SKM-1 treated with dmso at 0.1 percent for 144 hours (cell line): ENCODE measurements around the gene MAP4K5.
"Not testable (repeated sequence)": the region's sequence is repeated elsewhere in the genome, so short reads cannot be mapped to it uniquely, and the experiment has no call there.

Source experiments
- DNase-seq: peaks from one replicate; lab custom pipeline; 2025; ENCODE audit not compliant: unreplicated experiment; lab: John Stamatoyannopoulos, UW

The MAP4K5 gene

DNA sequence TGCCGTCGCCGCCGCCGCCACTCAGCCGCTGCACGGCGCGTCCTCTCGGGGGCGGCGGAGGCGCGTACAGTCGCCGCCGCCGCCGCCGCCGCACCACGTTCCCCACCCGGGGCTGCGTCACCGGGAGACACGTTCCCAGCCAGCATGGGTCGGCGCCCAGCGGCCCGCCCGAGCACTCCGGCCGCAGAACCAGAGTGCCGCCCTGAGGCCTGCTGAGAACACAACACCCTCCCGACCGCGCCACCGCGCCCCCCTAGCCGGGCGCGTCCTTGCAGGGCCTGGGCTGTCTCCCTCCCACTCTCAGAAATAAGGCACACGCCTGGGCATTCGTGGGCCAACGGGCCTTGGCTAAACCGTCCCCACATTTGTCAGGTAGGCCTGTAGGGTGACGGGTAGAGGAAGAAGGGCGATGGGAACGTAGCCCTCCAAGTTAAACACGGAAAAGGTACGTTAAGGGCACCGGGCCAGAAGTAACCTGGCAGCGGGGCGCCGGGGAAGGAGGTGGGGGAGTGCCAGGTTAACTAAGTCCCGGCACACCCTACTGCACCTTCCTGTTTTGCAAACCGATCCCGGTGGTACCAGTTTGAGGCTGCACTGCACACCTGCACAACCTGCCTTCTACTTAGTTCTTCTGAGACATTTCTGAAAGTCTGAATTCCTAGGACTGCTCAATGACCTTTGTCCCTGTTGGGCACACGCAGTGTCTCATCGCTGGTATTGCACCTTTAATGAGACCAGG, at the start of gene MAP4K5:
Gene MAP4K5, minus strand, starts transcription at position 68 of the 739 bp plus-strand sequence. CDS start 520 bp downstream, outside the sequence.
- peak; percentile 60 for DNase-seq

DNA sequence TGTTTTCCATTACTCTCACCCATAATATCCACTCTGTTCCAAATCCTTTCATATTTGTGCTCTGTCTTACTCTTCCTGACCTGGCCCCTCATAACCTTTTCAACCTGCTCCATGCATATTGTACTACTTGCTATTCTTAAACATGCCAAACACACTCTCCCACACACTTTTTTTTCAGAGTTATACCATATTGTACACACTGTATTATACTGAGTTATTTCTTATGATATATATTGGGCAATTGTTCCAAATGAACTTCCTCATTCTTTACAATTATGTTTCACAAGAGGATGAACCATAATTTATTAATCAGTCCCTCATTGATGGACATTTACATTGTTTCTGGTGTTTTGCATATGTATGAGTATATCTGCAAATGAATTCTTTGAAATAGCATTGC, 46.1 kb upstream of the MAP4K5 start:
- no peak for DNase-seq

DNA sequence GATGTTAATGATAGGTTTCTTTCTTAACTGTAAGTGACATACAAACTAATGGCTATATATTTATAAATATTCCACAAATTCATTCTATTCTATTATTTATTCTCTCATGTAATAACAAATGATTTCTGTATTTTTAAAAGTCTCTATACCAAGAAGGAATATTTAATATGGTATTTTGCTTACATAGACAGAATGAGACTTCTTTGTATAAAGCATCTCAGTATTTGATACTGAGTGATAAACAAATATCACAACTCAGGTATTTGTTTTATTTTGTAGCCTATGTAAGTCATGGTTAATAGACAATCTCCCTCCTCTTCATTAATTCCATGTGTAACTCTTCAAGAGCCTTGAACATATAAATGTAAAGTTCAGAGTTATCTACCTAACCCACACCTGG, 45.6 kb upstream of the MAP4K5 start:
- no peak for DNase-seq

DNA sequence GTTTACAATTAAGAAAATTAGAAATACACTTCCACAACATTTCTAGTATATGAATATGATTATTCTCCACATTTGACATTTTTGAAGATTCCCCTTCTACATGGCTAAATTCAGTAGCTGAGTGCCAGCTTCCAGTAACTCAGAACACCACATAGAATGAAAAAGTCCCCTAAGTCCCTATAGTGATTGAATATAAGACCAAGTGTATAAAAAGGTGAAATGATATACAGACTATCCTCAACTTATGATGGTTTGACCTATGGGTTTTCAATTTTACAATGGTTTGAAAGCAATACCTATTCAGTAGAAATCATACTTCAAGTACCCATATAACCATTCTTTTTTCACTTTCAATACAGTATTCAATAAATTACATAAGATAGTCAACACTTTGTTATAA, 43.4 kb upstream of the MAP4K5 start:
- DNase-seq: no peak

DNA sequence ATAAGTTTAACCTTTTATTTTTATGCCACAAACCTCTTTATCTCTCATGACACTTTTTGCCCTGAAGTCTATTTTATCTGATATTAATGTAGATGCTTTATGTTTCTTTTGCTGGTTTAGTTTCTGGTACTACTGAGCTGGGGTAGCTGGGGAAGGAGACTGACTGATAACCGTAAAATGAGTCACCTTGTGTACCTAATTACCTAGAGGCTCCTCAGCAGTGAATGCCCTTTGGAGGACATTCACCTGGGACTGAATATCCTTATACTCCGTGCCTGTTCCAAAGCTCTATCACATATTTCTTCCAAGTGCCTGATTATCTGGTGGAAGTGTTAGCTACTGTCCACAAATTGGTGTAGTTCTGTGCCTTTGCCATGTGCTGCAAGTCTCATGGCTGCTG, 41.5 kb upstream of the MAP4K5 start:
- no peak for DNase-seq

DNA sequence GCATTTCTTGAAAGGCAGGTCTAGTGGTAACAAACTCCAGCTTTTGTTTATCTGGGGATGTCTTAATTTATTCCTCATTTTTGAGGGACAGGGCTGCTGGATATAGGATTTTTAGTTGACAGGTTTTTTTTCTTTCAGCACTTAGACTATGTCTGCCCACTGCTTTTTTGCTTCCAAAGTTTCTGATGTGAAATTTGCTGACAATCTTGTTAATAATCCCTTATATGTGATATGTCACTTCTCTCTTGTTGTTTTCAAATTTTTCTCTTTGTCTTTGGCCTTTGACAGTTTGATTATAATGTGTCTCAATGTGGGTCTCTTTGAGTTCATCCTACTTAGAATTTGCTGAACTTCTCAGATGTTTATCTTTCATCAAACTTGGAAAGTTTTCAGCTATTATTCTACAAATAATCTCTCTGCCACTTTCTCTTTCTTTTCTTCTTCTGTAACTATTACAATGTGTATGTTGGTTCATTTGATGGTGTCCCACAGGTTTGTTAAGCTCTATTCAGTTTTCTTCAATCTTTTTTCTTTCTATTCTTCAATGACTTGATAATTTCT, 37.4 kb upstream of the MAP4K5 start:
- DNase-seq: no peak

DNA sequence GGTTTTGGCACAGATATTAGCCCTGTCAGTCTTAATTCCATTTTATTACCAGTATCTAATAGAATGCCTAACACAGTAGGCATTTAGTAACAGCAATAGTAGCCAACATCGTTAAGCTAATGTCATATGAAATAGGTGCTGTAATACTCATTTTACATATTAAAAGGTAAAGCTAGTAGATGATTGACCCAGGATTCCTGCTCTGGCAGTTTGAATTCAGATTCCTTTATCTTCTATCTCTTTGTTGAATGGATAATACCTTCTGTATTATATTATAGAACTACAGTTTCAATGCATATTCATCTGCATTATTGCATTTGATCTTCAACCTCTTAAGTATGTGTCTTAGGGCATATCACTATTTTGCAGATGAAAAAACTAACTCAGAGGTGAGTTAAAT, 30.5 kb upstream of the MAP4K5 start:
- no peak for DNase-seq

DNA sequence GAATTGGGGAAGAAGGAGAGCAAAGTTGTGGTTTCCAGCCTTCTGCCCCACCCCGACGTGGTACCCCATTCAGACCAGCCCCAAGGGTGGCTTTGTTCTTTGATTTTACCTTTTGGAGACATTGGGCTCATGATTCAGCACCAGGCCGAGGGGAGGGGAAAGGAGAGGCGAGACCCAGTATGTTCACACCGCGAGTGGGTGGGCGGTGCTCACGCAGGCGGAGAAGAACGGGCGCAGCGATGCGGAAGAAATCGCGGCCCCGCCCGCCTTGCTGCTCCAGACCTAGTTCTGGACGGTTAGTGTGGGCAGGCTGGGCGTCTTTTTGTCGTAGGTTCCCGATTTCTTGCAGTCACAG, 28.5 kb upstream of the MAP4K5 start:
- no peak for DNase-seq

DNA sequence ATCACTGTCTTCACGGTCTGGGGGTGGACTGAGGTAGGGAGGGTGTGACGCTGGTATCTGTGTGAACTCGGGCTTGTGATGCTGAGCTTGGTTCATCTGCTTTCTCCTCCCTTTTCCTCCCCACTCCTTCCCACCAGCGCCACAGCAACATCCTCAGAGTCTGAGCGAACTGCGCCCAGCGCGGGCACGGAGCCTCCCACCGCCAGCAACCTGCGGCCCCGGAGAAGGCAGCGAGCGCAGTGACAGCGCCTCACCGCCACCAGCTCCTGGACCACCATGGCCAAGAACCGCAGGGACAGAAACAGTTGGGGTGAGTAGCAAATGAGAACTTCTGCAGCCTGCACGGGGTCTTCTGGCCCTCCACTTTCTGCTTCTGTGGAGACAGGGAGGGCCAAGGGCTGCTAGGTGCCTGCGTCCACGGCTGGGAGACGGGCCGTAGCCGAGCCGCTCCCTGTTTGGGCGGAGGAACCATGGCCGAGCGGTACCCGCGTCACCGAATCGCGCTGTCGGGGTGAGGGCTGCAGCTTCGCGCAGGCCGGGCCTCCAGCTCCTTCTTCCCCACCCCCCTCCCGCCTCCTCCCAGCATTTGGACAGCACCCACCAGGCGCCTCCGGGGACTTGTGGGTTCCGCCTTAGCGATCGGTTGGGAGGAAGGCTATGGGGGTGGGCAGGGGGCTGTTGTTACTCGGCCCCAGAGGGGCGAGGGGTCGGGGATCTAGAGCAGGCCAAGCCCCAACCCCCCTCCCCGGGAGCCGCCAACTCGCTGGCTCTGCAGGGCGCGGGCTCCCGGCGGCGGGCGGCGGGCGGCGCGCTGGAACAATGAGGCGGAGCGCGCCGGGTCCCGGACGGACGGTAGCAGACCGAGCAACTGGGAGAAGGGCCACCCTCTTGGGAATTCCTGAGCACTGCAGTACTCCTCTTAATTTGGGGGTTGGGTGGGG, 27.9 kb upstream of the MAP4K5 start, which contains the start of gene ATL1:
Gene ATL1, plus strand, starts transcription at position 156 of the 941 bp plus-strand sequence. Its CDS starts 121 bp downstream, at position 277.
- no peak for DNase-seq

DNA sequence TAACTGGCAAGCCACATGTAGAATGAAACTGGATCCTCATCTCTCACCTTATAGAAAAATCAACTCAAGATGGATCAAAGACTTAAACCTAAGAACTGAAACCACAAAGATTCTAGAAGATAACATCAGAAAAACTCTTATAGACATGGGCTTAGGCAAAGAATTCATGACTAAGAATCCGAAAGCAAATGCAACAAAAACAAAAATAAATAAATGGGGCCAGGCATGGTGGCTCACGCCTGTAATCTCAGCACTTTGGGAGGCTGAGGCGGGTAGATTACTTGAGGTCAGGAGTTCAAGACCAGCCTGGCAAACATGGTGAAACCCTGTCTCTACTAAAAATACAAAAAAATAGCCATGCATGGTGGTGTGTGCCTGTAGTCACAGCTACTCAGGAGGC, 20.4 kb upstream of the MAP4K5 start:
- not testable (repeated sequence) for DNase-seq

DNA sequence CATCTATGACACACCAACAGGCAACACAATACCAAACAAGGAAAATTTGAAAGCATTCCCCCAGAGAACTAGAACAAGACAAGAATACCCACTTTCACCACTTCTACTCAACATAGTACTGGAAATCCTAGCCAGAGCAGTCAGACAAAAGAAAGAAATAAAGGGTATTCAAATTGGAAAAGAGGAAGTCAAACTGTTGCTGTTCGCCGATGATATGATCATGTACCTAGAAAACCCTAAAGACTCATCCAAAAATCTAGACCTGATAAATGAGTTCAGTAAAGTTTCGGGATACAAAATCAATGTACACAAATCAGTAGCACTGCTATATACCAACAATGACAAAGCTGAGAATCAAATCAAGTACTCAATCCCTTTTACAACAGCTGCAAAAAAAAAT, 19.5 kb upstream of the MAP4K5 start:
- DNase-seq: no peak

DNA sequence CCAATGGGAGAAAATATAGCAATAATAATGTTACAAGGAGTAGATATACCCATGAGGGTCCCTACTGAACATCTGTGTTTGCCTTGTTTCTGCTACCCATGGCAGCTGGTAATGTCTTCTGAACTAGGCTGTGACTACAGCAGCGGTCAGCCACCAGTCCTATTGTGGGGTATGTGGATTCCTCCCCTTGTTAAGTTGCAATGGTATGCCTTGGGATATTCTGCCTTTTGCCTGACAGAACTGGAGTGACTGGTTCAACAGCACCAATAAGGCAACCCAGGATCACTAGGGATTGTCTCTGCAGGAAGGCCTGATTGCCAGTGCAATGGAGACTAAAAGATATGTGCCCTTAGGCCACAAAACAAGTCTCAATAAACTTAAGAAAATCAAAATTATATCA, 17.9 kb upstream of the MAP4K5 start:
- DNase-seq: no peak

DNA sequence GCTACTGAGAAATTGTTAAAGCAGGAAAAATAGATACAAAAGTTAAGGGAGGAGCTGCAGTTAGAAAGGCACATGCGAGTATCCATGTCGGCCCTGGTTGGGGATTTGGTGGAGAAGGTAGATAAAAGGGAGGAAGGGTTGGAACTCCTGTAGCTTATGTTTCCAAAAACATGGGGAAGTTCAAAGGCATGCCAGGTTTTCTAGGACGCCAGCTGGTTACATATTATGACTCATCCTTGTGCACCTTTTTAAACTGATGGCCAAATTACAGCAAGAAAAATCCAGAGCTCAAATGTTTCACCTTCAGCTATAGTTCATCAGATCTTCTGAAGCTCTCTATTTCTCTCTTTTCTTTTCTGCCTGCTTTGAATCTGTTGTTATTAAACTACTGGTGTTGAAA, 13.2 kb upstream of the MAP4K5 start:
- DNase-seq: no peak

DNA sequence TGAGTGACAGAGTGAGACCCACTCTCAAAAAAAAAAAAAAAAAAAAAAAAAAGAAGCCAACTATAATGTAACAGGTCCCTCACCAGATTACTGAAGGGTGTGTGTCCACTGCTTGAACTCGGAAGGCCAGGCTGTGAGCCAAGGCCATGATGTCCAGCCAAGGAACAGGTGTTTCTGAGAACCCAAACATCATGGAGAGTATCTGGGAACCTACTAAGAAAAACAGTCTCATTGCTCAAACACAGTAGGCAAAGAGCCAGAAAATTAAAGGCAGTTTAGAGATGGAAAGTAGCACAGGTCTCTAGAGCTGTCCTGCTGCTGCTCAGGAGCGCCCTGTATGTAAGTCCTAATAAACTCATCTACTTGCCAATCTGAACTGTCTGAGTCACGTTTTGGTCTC, 12.5 kb upstream of the MAP4K5 start:
- DNase-seq: no peak

DNA sequence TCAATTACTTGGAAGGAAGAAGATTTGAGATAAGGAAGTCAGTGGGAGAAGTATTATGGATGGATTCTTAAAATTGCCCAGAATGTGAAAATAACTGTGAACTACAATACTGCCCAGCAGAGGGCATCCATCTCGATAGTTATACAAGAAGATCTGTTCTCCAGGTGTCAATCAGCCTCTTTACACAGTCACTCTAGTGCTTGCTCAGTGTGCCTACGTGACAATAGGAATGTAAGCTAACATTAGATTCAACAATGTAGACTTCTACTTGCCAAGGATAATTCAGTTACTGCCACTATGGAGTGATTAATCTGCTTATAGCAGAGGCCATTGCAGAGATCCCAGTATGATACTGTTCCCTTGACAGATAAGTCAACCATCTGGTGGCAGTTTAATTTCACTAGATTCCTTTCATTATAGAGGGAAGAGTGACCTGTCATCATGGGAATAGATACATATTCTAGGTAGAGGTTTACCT, 10.6 kb upstream of the MAP4K5 start:
- DNase-seq: no peak

DNA sequence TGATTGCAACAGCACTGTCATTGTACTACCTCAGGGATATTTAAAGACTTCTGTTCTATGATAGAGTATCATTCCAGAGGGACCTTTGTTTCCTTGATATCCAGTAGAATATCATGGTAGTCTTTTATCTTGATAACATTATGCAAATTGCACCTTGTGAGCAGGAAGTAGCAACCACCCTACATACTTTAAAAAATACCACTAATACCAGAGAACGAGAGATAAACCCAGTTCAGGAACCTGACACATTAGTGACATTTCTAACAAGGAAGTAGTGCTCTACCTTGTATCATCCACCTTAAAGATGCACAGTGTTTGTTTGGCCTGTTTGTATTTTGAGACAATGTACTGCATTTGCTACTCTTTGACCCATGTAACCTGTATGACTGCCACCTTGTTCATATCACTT, 8.8 kb upstream of the MAP4K5 start:
- DNase-seq: no peak

DNA sequence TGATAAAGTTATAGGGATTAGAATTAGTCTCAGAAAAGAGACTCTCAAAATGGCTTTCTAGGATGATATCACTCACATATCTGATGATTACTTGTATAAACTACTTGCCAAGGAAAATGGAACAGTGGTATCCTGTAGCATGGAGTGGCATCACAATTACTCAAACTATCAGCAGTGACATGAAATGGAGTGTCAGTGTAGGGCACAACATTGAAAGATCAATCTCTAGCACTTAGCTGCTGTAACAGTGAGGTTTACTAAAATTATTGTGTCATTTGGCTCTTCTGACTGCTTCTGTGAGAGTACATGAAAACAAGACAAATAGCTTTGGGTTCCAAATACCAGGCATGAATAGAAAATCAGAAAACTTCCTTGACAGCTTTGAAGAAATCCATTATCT, 6.7 kb upstream of the MAP4K5 start:
- no peak for DNase-seq

DNA sequence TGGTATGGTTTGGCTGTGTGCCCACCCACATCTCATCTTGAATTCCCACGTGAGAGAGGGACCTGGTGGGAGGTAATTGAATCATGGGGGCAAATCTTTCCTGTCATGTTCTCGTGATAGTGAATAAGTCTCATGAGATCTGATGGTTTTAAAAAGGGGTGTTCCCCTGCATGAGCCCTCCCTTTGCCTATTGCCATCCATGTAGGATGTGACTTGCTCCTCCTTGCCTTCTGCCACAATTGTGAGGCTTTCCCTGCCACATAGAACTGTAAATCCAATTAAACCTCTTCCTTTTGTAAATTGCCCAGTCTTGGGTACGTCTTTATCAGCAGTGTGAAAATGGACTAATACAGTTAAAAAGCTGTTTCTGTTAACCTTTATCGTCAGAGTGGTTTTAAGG, 5.7 kb upstream of the MAP4K5 start:
- not testable (repeated sequence) for DNase-seq

DNA sequence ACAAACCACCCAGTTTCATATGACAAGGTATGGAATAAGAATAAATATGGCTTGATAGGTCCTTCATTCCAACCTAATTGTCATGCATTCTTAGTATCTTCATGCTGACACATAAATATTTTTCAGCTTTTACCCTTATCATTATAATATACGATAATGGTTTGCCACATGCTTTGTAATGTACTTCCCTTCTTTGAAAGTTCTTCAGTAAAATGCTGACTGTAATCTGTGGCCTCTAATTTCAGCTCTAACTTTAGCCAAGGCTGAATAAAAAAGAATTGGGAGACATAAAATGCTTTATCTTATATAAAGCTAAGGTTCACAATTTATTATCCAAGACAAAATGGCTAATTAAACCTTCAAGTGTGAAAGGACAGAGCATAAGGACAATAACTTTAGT, 2.6 kb upstream of the MAP4K5 start:
- no peak for DNase-seq

DNA sequence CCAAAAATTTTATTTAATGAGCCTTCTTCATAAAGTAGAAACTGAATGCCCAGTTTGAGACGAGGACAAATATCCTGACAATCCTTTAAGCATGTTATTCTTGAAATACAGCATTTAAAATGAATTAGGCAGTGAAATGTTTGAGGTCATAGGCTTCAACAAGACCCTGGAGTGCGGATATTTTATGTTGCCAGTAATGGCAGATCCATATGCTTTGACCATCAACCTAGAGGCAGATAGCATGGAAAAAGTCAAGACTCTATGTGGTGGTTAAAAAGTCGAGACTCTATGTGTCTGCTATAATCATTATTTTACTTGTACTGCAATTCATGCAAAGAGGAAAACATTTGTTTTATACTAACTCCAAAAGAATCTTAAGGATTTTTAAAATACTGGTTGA, 2.0 kb upstream of the MAP4K5 start:
- no peak for DNase-seq

DNA sequence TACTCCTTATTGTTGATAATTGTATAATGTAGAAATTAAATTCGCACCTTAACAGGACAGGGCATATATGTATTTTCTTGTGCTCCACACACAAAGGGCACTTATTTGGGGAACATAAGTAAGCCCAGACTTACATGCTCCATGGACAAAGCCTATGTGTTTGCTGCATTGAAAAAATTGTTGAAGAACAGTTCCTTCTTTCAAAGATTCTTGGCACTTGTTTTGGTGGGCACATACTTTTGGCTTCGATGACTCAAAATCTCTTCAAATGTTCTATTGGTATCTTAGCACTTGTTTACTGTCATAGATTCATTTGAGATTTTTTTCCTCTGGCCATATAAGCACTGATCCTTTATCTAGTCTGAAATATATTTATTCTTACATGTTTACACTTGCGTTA, 1.4 kb upstream of the MAP4K5 start:
- no peak for DNase-seq

DNA sequence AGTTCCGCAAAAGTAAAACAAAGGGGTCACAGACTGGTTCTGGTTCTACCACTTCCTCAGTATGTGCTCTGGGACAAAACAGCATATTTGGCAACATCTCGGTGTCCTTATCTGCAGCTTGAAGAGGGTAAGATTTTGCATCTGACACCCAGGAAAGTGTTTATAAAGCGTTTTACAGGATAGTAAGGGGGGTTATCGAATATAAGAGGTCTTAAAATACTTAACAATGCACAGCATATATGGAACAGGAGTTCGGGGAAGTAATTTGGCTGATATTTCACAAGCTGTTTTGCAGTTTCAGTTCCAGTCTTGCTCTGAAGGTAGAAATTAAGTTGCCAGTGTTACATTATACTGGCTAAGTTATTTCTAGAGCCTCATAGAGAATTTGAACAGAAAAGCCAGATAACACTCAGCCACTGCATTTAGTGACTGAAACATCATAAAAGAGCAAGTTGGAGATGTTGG, 904 bp upstream of the MAP4K5 start:
- peak; percentile 78 for DNase-seq
